Astrocyte (in vitro differentiated cells and primary cell): Measurements from ENCODE around the gene NDUFS1. TPM values are rescaled to one million over a fixed set of nuclear protein-coding genes. Genes with fewer than 3 reads are reported as not detected.
A peak's percentile ranks its signal among the peaks of the same experiment; 100 is the strongest.
"Not testable (repeated sequence)": the region's sequence is repeated elsewhere in the genome, so short reads cannot be mapped to it uniquely, and the experiment has no call there.

Experiments used
- DNase-seq: peaks from one replicate; pipeline ENCODE4 v3.0.0-alpha.2; 2010; ENCODE audit warnings: low read depth
- FAIRE-seq: peaks from 2 replicates; lab custom pipeline; 2011; peaks lifted over from hg19 to GRCh38; lab: Jason Lieb, UNC
- H2AFZ ChIP-seq: 2 replicates; pipeline ENCODE4 v1.6.0; 2012; ENCODE audit warnings: low read depth, low read length, inconsistent platforms
- H3K27ac ChIP-seq: 2 replicates; pipeline ENCODE4 v1.5.1; 2011; ENCODE audit warnings: low read depth, low read length, inconsistent platforms
- H3K27me3 ChIP-seq: 2 replicates; pipeline ENCODE4 v1.6.0; 2011; ENCODE audit warnings: low read length, inconsistent platforms; ENCODE audit not compliant: insufficient read depth
- H3K36me3 ChIP-seq: 2 replicates; pipeline ENCODE4 v1.5.1; 2011; ENCODE audit warnings: low read length, inconsistent platforms; ENCODE audit not compliant: insufficient read depth
- H3K4me1 ChIP-seq: 2 replicates; pipeline ENCODE4 v1.5.1; 2011; ENCODE audit warnings: low read length, inconsistent platforms; ENCODE audit not compliant: insufficient read depth
- H3K4me2 ChIP-seq: 2 replicates; pipeline ENCODE4 v1.6.0; 2012; ENCODE audit warnings: low read length, inconsistent platforms
- H3K4me3 ChIP-seq: 2 replicates; pipeline ENCODE4 v1.5.1; 2011; ENCODE audit warnings: low read depth, mild to moderate bottlenecking, low read length, inconsistent platforms; ENCODE audit not compliant: insufficient read depth
- H3K79me2 ChIP-seq: 2 replicates; pipeline ENCODE4 v1.6.0; 2012; ENCODE audit warnings: mild to moderate bottlenecking, low read length, inconsistent platforms; ENCODE audit not compliant: insufficient read depth
- H3K9ac ChIP-seq: 2 replicates; pipeline ENCODE4 v1.6.0; 2012; ENCODE audit warnings: mild to moderate bottlenecking, low read length, inconsistent platforms
- H3K9me3 ChIP-seq: 2 replicates; pipeline ENCODE4 v1.5.1; 2012; ENCODE audit warnings: low read depth, mild to moderate bottlenecking, low read length, inconsistent platforms; ENCODE audit not compliant: insufficient read depth
- H4K20me1 ChIP-seq: 2 replicates; pipeline ENCODE4 v1.6.0; 2012; ENCODE audit warnings: low read length, inconsistent platforms; ENCODE audit not compliant: insufficient read depth
- H3K27ac Mint-ChIP-seq: one replicate; pipeline ENCODE4 v1.8.0; 2021; ENCODE audit warnings: mild to moderate bottlenecking, mixed read lengths; ENCODE audit not compliant: unreplicated experiment
- H3K27me3 Mint-ChIP-seq: one replicate; pipeline ENCODE4 v1.8.0; 2021; ENCODE audit warnings: low read depth, mixed read lengths; ENCODE audit not compliant: unreplicated experiment
- H3K36me3 Mint-ChIP-seq: one replicate; pipeline ENCODE4 v1.8.0; 2021; ENCODE audit warnings: low read depth, mixed read lengths; ENCODE audit not compliant: unreplicated experiment
- H3K4me1 Mint-ChIP-seq: one replicate; pipeline ENCODE4 v1.8.0; 2021; ENCODE audit warnings: low read depth, mixed read lengths; ENCODE audit not compliant: unreplicated experiment
- H3K4me3 Mint-ChIP-seq: one replicate; pipeline ENCODE4 v1.8.0; 2021; ENCODE audit warnings: mild to moderate bottlenecking, moderate library complexity, mixed read lengths; ENCODE audit not compliant: unreplicated experiment
- H3K9me3 Mint-ChIP-seq: one replicate; pipeline ENCODE4 v1.8.0; 2021; ENCODE audit warnings: mild to moderate bottlenecking, mixed read lengths; ENCODE audit not compliant: unreplicated experiment
- CTCF ChIP-seq: IDR thresholded peaks from 2 replicates; pipeline ENCODE4 v1.5.1; 2011; ENCODE audit warnings: low read depth, mild to moderate bottlenecking, inconsistent platforms, low read length, moderate library complexity; ENCODE audit not compliant: insufficient read depth
- EZH2 ChIP-seq: IDR thresholded peaks from 2 replicates; pipeline ENCODE4 v1.6.1; 2012; ENCODE audit warnings: mild to moderate bottlenecking, low read length, inconsistent platforms; ENCODE audit not compliant: insufficient read depth
- total RNA-seq: library from RNA; stranded (reverse); gene quantifications from 2 replicates; pipeline ENCODE4 v1.2.1, GENCODE V29; 2021

The NDUFS1 gene
- total RNA-seq, 1 donor from 2014 or later, result 100 TPM

- peak overlapping the region; percentile 90 for H3K4me2 ChIP-seq
- peak overlapping the region; percentile 87 for H2AFZ ChIP-seq
- Mint-ChIP-seq H3K4me3 (peak overlapping the region; percentile 96), H3K4me1 (peaks cover 31% of the 10 kb centered on the region), H3K36me3 (peaks cover 5% of the 10 kb centered on the region), H3K27ac (peak overlapping the region; percentile 98), H3K9me3 (no peaks in the 10 kb centered on the region), H3K27me3 (no peaks in the 10 kb centered on the region)
- no peak for FAIRE-seq
- peak overlapping the region; percentile 90 for H3K9ac ChIP-seq
- peak; percentile 29 for DNase-seq
- peak overlapping the region; percentile 90 for H3K27ac ChIP-seq
- peaks cover 20% of the 10 kb centered on the region for H3K36me3 ChIP-seq
- no peaks in the 10 kb centered on the region for H3K9me3 ChIP-seq
- H4K20me1 ChIP-seq, result peaks cover 44% of the 10 kb centered on the region
- H3K4me3 ChIP-seq, result peak overlapping the region; percentile 91
- peaks cover 94% of the 10 kb centered on the region for H3K79me2 ChIP-seq
- H3K4me1 ChIP-seq, result peaks cover 3% of the 10 kb centered on the region
- H3K27me3 ChIP-seq, result no peaks in the 10 kb centered on the region
- no peak for TF ChIP-seq EZH2
- no peak for TF ChIP-seq CTCF
These were observed 490 bp downstream of the NDUFS1 start for GRCh38 chr2:206158563-206159345.

GRCh38 chr2:206157014-206157413 is 2.2 kb downstream of the NDUFS1 start:
- not testable (repeated sequence) for H3K36me3 Mint-ChIP-seq, H3K4me3 ChIP-seq, H3K9me3 ChIP-seq, DNase-seq, H3K27me3 ChIP-seq, H3K4me1 ChIP-seq, H3K9ac ChIP-seq, H3K27ac ChIP-seq, H3K9me3 Mint-ChIP-seq, FAIRE-seq, H2AFZ ChIP-seq, H3K27me3 Mint-ChIP-seq
- peak overlapping the region; percentile 58 for H3K27ac Mint-ChIP-seq
- Histone ChIP-seq H3K79me2 (peaks cover 96% of the 10 kb centered on the region), H3K36me3 (peaks cover 16% of the 10 kb centered on the region), H3K4me2 (peak overlapping the region; percentile 90), H4K20me1 (peaks cover 35% of the 10 kb centered on the region)
- H3K4me3 Mint-ChIP-seq, result peak overlapping the region; percentile 96
- peaks cover 14% of the 10 kb centered on the region for H3K4me1 Mint-ChIP-seq

GRCh38 chr2:206154197-206154596 is 5.0 kb downstream of the NDUFS1 start:
- no peak for FAIRE-seq

More at GRCh38 chr2:206154197-206154596, 5.0 kb downstream of the NDUFS1 start:
- Mint-ChIP-seq H3K27ac (peak overlapping the region; percentile 53), H3K4me1 (peaks cover 16% of the 10 kb centered on the region), H3K27me3 (no peaks in the 10 kb centered on the region), H3K9me3 (no peaks in the 10 kb centered on the region), H3K36me3 (no peaks in the 10 kb centered on the region), H3K4me3 (no peak overlapping the region)
- peaks cover 94% of the 10 kb centered on the region for H3K79me2 ChIP-seq
- peaks cover 10% of the 10 kb centered on the region for H3K36me3 ChIP-seq
- TF ChIP-seq EZH2 (no peak), CTCF (no peak)
- H3K4me2 ChIP-seq, result no peak overlapping the region
- no peaks in the 10 kb centered on the region for H3K9me3 ChIP-seq
- peaks cover 44% of the 10 kb centered on the region for H4K20me1 ChIP-seq
- no peak for DNase-seq
- H3K27ac ChIP-seq, result no peak overlapping the region
- H3K4me1 ChIP-seq, result no peaks in the 10 kb centered on the region
- H2AFZ ChIP-seq, result no peak overlapping the region
- H3K9ac ChIP-seq, result no peak overlapping the region
- no peak overlapping the region for H3K4me3 ChIP-seq
- H3K27me3 ChIP-seq, result no peaks in the 10 kb centered on the region
